ENCODE measurements around the gene ADORA1.

GRCh38 chr1:203095061-203095690, 32.4 kb upstream of the ADORA1 start:
- no peak for TF ChIP-seq SIN3A (IDR thresholded peaks at IDR 0.05; ENCODE audit: borderline replicate concordance, insufficient read depth, low read length)
- no peak for TF ChIP-seq POLR2AphosphoS5 (IDR thresholded peaks at IDR 0.05; ENCODE audit: low read depth, low read length)
- no peak for TF ChIP-seq REST (IDR thresholded peaks at IDR 0.05; ENCODE audit: insufficient read depth in 1 of 2, low read depth in 2 of 2, low read length in 2 of 2)
- no peak for TF ChIP-seq TAF1 (IDR thresholded peaks at IDR 0.05; ENCODE audit: borderline replicate concordance, insufficient read depth, low read length)
- TF ChIP-seq FOXP2 (optimal IDR thresholded peaks at IDR 0.05; ENCODE audit: borderline replicate concordance, extremely low read depth, extremely low read length, insufficient read depth) = no peak

Data from PFSK-1 (cell line).